Measurements from ENCODE around the gene TDRD12. TPM values are rescaled to one million over a fixed set of nuclear protein-coding genes. Genes with fewer than 3 reads are reported as not detected.

Gene TDRD12
- total and polyA plus RNA-seq, 2 donors (not counting 1 experiment from before 2014, with no cell fraction given) = 0.17 TPM; not detected in 1

- Histone ChIP-seq H3K27ac (ENCODE audit: insufficient read depth, low read length) (no peak overlapping the region), H3K4me3 (replicated peaks in 1 of 4; ENCODE audit: control extremely low read depth in 1 of 4, insufficient read depth in 1 of 4, low read depth in 3 of 4, low read length in 4 of 4) (no peak overlapping the region), H3K9me3 (ENCODE audit: control insufficient read depth, insufficient read depth, low read depth, low read length) (no peaks in the 10 kb centered on the region), H4K20me1 (ENCODE audit: control insufficient read depth, extremely low read depth, insufficient read depth, low read length) (no peaks in the 10 kb centered on the region), H3K4me1 (ENCODE audit: control insufficient read depth, extremely low read depth, insufficient read depth, low read length) (no peaks in the 10 kb centered on the region), H3K4me2 (ENCODE audit: extremely low read depth, insufficient read depth, low read length) (no peak overlapping the region), H3K9ac (ENCODE audit: insufficient read depth, low read length) (no peak overlapping the region), H2AFZ (ENCODE audit: low read length) (no peak overlapping the region), H3K36me3 (ENCODE audit: control insufficient read depth, insufficient read depth, low read length) (no peaks in the 10 kb centered on the region), H3K27me3 (ENCODE audit: control insufficient read depth, insufficient read depth, low read length) (no peaks in the 10 kb centered on the region), H3K79me2 (ENCODE audit: control insufficient read depth, insufficient read depth, low read length) (no peaks in the 10 kb centered on the region)
- DNase-seq (ENCODE audit: low read depth in 2 of 2) = no peak
- TF ChIP-seq CTCF (conservative IDR thresholded peaks at IDR 0.05 in 1 of 2, IDR thresholded peaks at IDR 0.05 in 1 of 2; ENCODE audit: low read depth in 1 of 2, low read length in 2 of 2) (no peak), EZH2 (IDR thresholded peaks at IDR 0.05; ENCODE audit: low read length, missing control alignments) (no peak)
Measured at GRCh38 chr19:32858155-32858554, 138.6 kb downstream of the TDRD12 start.

- Histone ChIP-seq H3K9me3 (ENCODE audit: control insufficient read depth, insufficient read depth, low read depth, low read length) (no peaks in the 10 kb centered on the region), H3K4me1 (ENCODE audit: control insufficient read depth, extremely low read depth, insufficient read depth, low read length) (no peaks in the 10 kb centered on the region), H2AFZ (ENCODE audit: low read length) (no peak overlapping the region), H3K27ac (ENCODE audit: insufficient read depth, low read length) (no peak overlapping the region), H3K4me3 (replicated peaks in 1 of 4; ENCODE audit: control extremely low read depth in 1 of 4, insufficient read depth in 1 of 4, low read depth in 3 of 4, low read length in 4 of 4) (no peak overlapping the region), H3K36me3 (ENCODE audit: control insufficient read depth, insufficient read depth, low read length) (no peaks in the 10 kb centered on the region), H3K27me3 (ENCODE audit: control insufficient read depth, insufficient read depth, low read length) (no peaks in the 10 kb centered on the region), H3K9ac (ENCODE audit: insufficient read depth, low read length) (no peak overlapping the region), H3K4me2 (ENCODE audit: extremely low read depth, insufficient read depth, low read length) (no peak overlapping the region), H3K79me2 (ENCODE audit: control insufficient read depth, insufficient read depth, low read length) (no peaks in the 10 kb centered on the region), H4K20me1 (ENCODE audit: control insufficient read depth, extremely low read depth, insufficient read depth, low read length) (no peaks in the 10 kb centered on the region)
- no peak for TF ChIP-seq EZH2 (IDR thresholded peaks at IDR 0.05; ENCODE audit: low read length, missing control alignments)
- TF ChIP-seq CTCF (conservative IDR thresholded peaks at IDR 0.05 in 1 of 2, IDR thresholded peaks at IDR 0.05 in 1 of 2; ENCODE audit: low read depth in 1 of 2, low read length in 2 of 2) = no peak
- DNase-seq (ENCODE audit: low read depth in 2 of 2) = no peak
Measured at GRCh38 chr19:32858559-32858958, 139.0 kb downstream of the TDRD12 start.

GRCh38 chr19:32859591-32859990, 140.0 kb downstream of the TDRD12 start:
- Histone ChIP-seq H3K27me3 (ENCODE audit: control insufficient read depth, insufficient read depth, low read length) (no peaks in the 10 kb centered on the region), H3K27ac (ENCODE audit: insufficient read depth, low read length) (no peak overlapping the region), H3K79me2 (ENCODE audit: control insufficient read depth, insufficient read depth, low read length) (no peaks in the 10 kb centered on the region), H3K4me1 (ENCODE audit: control insufficient read depth, extremely low read depth, insufficient read depth, low read length) (no peaks in the 10 kb centered on the region), H3K9ac (ENCODE audit: insufficient read depth, low read length) (no peak overlapping the region), H3K4me2 (ENCODE audit: extremely low read depth, insufficient read depth, low read length) (no peak overlapping the region), H3K4me3 (replicated peaks in 1 of 4; ENCODE audit: control extremely low read depth in 1 of 4, insufficient read depth in 1 of 4, low read depth in 3 of 4, low read length in 4 of 4) (no peak overlapping the region), H3K9me3 (ENCODE audit: control insufficient read depth, insufficient read depth, low read depth, low read length) (no peaks in the 10 kb centered on the region), H2AFZ (ENCODE audit: low read length) (no peak overlapping the region), H3K36me3 (ENCODE audit: control insufficient read depth, insufficient read depth, low read length) (no peaks in the 10 kb centered on the region), H4K20me1 (ENCODE audit: control insufficient read depth, extremely low read depth, insufficient read depth, low read length) (no peaks in the 10 kb centered on the region)
- DNase-seq (ENCODE audit: low read depth in 2 of 2) = no peak
- no peak for TF ChIP-seq EZH2 (IDR thresholded peaks at IDR 0.05; ENCODE audit: low read length, missing control alignments)
- TF ChIP-seq CTCF (conservative IDR thresholded peaks at IDR 0.05 in 1 of 2, IDR thresholded peaks at IDR 0.05 in 1 of 2; ENCODE audit: low read depth in 1 of 2, low read length in 2 of 2) = no peak

Measured in fibroblast of lung (primary cell).